Transverse colon (tissue), 4 donors: ENCODE results near the gene DNAJB1.

Source experiments
- POLR2A ChIP-seq: fragments of 450-650 bp; IDR thresholded peaks from one replicate; pipeline ENCODE4 v1.6.1; 2016; ENCODE audit warnings: antibody characterized with exemption, mild to moderate bottlenecking, moderate library complexity
- POLR2AphosphoS5 ChIP-seq, 3 donors: sonication (generic); formaldehyde crosslinking; IDR thresholded peaks; one replicate each; pipeline ENCODE4 v1.6.1; 2016; ENCODE audit warnings: antibody characterized with exemption in 3 of 3
- TF ChIP-seq, protein P1 (sequence below), 5 experiments: fragments of 200-600 bp in 3 of 5; fragments of 450-650 bp in 2 of 5; sonication (generic) in 3 of 5; IDR thresholded peaks; 1 replicate in 2 of 5; 2 replicates in 3 of 5; pipeline ENCODE4 v1.5.1; 2016 to 2017; ENCODE audit warnings: antibody characterized with exemption in 5 of 5, inconsistent platforms in 3 of 5, mild to moderate bottlenecking in 2 of 5, moderate library complexity in 1 of 5

GRCh38 chr19:14544047-14544446, 25.9 kb upstream of the DNAJB1 start:
- TF ChIP-seq, protein P1, sequence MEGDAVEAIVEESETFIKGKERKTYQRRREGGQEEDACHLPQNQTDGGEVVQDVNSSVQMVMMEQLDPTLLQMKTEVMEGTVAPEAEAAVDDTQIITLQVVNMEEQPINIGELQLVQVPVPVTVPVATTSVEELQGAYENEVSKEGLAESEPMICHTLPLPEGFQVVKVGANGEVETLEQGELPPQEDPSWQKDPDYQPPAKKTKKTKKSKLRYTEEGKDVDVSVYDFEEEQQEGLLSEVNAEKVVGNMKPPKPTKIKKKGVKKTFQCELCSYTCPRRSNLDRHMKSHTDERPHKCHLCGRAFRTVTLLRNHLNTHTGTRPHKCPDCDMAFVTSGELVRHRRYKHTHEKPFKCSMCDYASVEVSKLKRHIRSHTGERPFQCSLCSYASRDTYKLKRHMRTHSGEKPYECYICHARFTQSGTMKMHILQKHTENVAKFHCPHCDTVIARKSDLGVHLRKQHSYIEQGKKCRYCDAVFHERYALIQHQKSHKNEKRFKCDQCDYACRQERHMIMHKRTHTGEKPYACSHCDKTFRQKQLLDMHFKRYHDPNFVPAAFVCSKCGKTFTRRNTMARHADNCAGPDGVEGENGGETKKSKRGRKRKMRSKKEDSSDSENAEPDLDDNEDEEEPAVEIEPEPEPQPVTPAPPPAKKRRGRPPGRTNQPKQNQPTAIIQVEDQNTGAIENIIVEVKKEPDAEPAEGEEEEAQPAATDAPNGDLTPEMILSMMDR (IDR thresholded peaks at IDR 0.05): no peak
- TF ChIP-seq POLR2AphosphoS5 (IDR thresholded peaks at IDR 0.05): no peak
- no peak for TF ChIP-seq POLR2A
